H1 (cell line): ENCODE results near the gene PCBP2. TPM values are rescaled to one million over a fixed set of nuclear protein-coding genes. Genes with fewer than 3 reads are reported as not detected.

Source experiments
- CTCF ChIA-PET: fragments of 300-600 bp; sonication (Branson Sonifier 250); formaldehyde crosslinking; loops from one replicate; lab custom pipeline; 2021; ENCODE audit not compliant: partially characterized antibody; lab: Charles Lee
- POLR2A ChIA-PET: fragments of 300-600 bp; sonication (Branson Sonifier 250); formaldehyde crosslinking; loops from one replicate; lab custom pipeline; 2021; ENCODE audit warnings: inconsistent platforms; ENCODE audit not compliant: partially characterized antibody; lab: Charles Lee
- DNase-seq, 2 experiments: peaks; one replicate each; pipeline versions ENCODE4 v3.0.0 to v3.0.0-alpha.2; 2010 to 2022; ENCODE audit warnings: low spot score in 2 of 2, low read depth in 1 of 2, mixed read lengths in 1 of 2
- FAIRE-seq: peaks from 2 replicates; lab custom pipeline; 2011; peaks lifted over from hg19 to GRCh38; lab: Jason Lieb, UNC
- H2AFZ ChIP-seq: 2 replicates; pipeline ENCODE4 v1.8.1; 2012; ENCODE audit warnings: low read length, inconsistent platforms
- H2AK5ac ChIP-seq: 2 replicates; pipeline ENCODE4 v1.6.1; 2013; ENCODE audit warnings: low read depth, low read length
- H2BK120ac ChIP-seq: replicated peaks from 2 replicates; pipeline ENCODE3; 2013; ENCODE audit warnings: low read depth, low read length, inconsistent platforms
- H2BK12ac ChIP-seq: 2 replicates; pipeline ENCODE4 v1.6.1; 2013; ENCODE audit warnings: low read depth, low read length
- H2BK15ac ChIP-seq: 2 replicates; pipeline ENCODE4 v1.6.1; 2013; ENCODE audit warnings: low read length
- H2BK20ac ChIP-seq: 2 replicates; pipeline ENCODE4 v1.6.1; 2013; ENCODE audit warnings: low read length
- H2BK5ac ChIP-seq: 2 replicates; pipeline ENCODE4 v1.6.1; 2013; ENCODE audit warnings: low read depth, low read length
- H3K14ac ChIP-seq: 2 replicates; pipeline ENCODE4 v1.6.1; 2013; ENCODE audit warnings: inconsistent platforms; ENCODE audit not compliant: insufficient read length
- H3K18ac ChIP-seq: 2 replicates; pipeline ENCODE4 v1.6.1; 2013; ENCODE audit warnings: low read length; ENCODE audit errors: extremely low read depth
- H3K23ac ChIP-seq: 2 replicates; pipeline ENCODE4 v1.6.1; 2013; ENCODE audit warnings: inconsistent platforms; ENCODE audit not compliant: insufficient read length
- H3K23me2 ChIP-seq: 2 replicates; pipeline ENCODE4 v1.6.1; 2013; ENCODE audit warnings: low read depth, low read length
- H3K27ac ChIP-seq: 2 replicates; pipeline ENCODE4 v1.6.1; 2011; ENCODE audit warnings: low read depth, low read length, inconsistent platforms
- H3K27me3 ChIP-seq, 4 experiments: replicated peaks in 1 of 4; 1 replicate in 1 of 4; 2 replicates in 3 of 4; pipeline versions ENCODE4 v1.6.1 to v1.8.1; 2011 to 2013; ENCODE audit warnings: low read length in 3 of 4, mild to moderate bottlenecking in 3 of 4, inconsistent platforms in 2 of 4, mixed read lengths in 2 of 4, moderate library complexity in 1 of 4; ENCODE audit not compliant: control insufficient read depth in 3 of 4, insufficient read depth in 3 of 4; ENCODE audit errors: extremely low read depth in 1 of 4
- H3K36me3 ChIP-seq, 4 experiments: 2 replicates each; pipeline versions ENCODE4 v1.6.1 to v1.8.1; 2011 to 2013; ENCODE audit warnings: mild to moderate bottlenecking in 4 of 4, low read length in 3 of 4, moderate library complexity in 2 of 4, control low read depth in 1 of 4, inconsistent platforms in 1 of 4; ENCODE audit not compliant: insufficient read depth in 4 of 4, control insufficient read depth in 2 of 4
- H3K4ac ChIP-seq: replicated peaks from 2 replicates; pipeline ENCODE3; 2013; ENCODE audit warnings: low read length, low read depth, mixed read lengths, inconsistent platforms; ENCODE audit not compliant: insufficient read length
- H3K4me1 ChIP-seq, 4 experiments: replicated peaks in 1 of 4; 1 replicate in 1 of 4; 2 replicates in 3 of 4; pipeline versions ENCODE4 v1.6.1 to v1.8.1; 2011 to 2013; ENCODE audit warnings: low read length in 3 of 4, inconsistent platforms in 2 of 4, mixed read lengths in 1 of 4; ENCODE audit not compliant: insufficient read depth in 4 of 4, control insufficient read depth in 3 of 4
- H3K4me2 ChIP-seq, 2 experiments: 2 replicates each; pipeline versions ENCODE4 v1.6.1 to v1.8.1; 2011 to 2013; ENCODE audit warnings: low read depth in 2 of 2, low read length in 2 of 2, control low read depth in 1 of 2, inconsistent platforms in 1 of 2, mild to moderate bottlenecking in 1 of 2; ENCODE audit not compliant: insufficient read depth in 1 of 2
- H3K4me3 ChIP-seq, 4 experiments: fragments of 200-600, 300-600 bp in 1 of 4; sonication (generic), shearing (Covaris generic), sonication (Bioruptor Twin) in 1 of 4; 2 replicates each; pipeline versions ENCODE4 v1.5.1 to v1.8.1; 2011 to 2016; ENCODE audit warnings: low read length in 4 of 4, low read depth in 3 of 4, control low read depth in 2 of 4, inconsistent platforms in 2 of 4, mild to moderate bottlenecking in 2 of 4, mixed read lengths in 1 of 4, moderate library complexity in 1 of 4; ENCODE audit not compliant: insufficient read depth in 2 of 4; ENCODE audit errors: extremely low read depth in 1 of 4
- H3K56ac ChIP-seq: replicated peaks from 2 replicates; pipeline ENCODE3; 2013; ENCODE audit warnings: low read depth, mild to moderate bottlenecking, mixed read lengths, low read length, inconsistent platforms; ENCODE audit not compliant: insufficient read length
- H3K79me1 ChIP-seq: 2 replicates; pipeline ENCODE4 v1.6.1; 2013; ENCODE audit warnings: low read depth, low read length, control low read depth
- H3K79me2 ChIP-seq, 2 experiments: 2 replicates each; pipeline versions ENCODE4 v1.6.1 to v1.8.1; 2012 to 2013; ENCODE audit warnings: low read length in 2 of 2, mild to moderate bottlenecking in 2 of 2, inconsistent platforms in 1 of 2; ENCODE audit not compliant: insufficient read depth in 2 of 2, control insufficient read depth in 1 of 2
- H3K9ac ChIP-seq, 4 experiments: replicated peaks in 1 of 4; 1 replicate in 1 of 4; 2 replicates in 3 of 4; pipeline versions ENCODE4 v1.6.1 to v1.8.1; 2011 to 2013; ENCODE audit warnings: low read depth in 3 of 4, low read length in 3 of 4, control low read depth in 2 of 4, mild to moderate bottlenecking in 2 of 4, moderate library complexity in 2 of 4, inconsistent platforms in 1 of 4; ENCODE audit errors: extremely low read depth in 1 of 4
- H3K9me3 ChIP-seq, 2 experiments: 2 replicates each; pipeline versions ENCODE4 v1.6.1 to v1.8.1; 2012 to 2013; ENCODE audit warnings: mild to moderate bottlenecking in 2 of 2, moderate library complexity in 2 of 2, control low read depth in 1 of 2, inconsistent platforms in 1 of 2, low read depth in 1 of 2, low read length in 1 of 2, mixed read lengths in 1 of 2; ENCODE audit not compliant: insufficient read depth in 2 of 2
- H4K20me1 ChIP-seq, 2 experiments: replicated peaks in 1 of 2; 2 replicates each; pipeline versions ENCODE3 to v1.8.1; 2011 to 2013; ENCODE audit warnings: inconsistent platforms in 2 of 2, low read length in 2 of 2, mild to moderate bottlenecking in 1 of 2; ENCODE audit not compliant: insufficient read depth in 2 of 2, control insufficient read depth in 1 of 2
- H4K5ac ChIP-seq: 2 replicates; pipeline ENCODE4 v1.6.1; 2013; ENCODE audit warnings: low read length, low read depth, mixed read lengths, inconsistent platforms; ENCODE audit not compliant: insufficient read length
- H4K8ac ChIP-seq: 2 replicates; pipeline ENCODE4 v1.8.0; 2013; ENCODE audit warnings: mild to moderate bottlenecking, moderate library complexity, low read length, inconsistent platforms; ENCODE audit not compliant: insufficient read depth; ENCODE audit errors: extremely low read depth
- H4K91ac ChIP-seq: replicated peaks from 2 replicates; pipeline ENCODE3; 2013; ENCODE audit warnings: low read length, mixed read lengths, inconsistent platforms; ENCODE audit not compliant: insufficient read length
- BRCA1 ChIP-seq: IDR thresholded peaks from 2 replicates; pipeline ENCODE4 v1.6.1; 2012; ENCODE audit warnings: low read depth, low read length, improper control_type of control experiment
- CEBPB ChIP-seq: IDR thresholded peaks from 2 replicates; pipeline ENCODE4 v1.6.1; 2012; ENCODE audit warnings: low read depth, low read length
- CHD1 ChIP-seq: IDR thresholded peaks from 2 replicates; pipeline ENCODE4 v1.6.1; 2012; ENCODE audit warnings: low read depth, low read length, improper control_type of control experiment
- FOSL1 ChIP-seq: IDR thresholded peaks from 2 replicates; pipeline ENCODE4 v1.6.1; 2011; ENCODE audit warnings: mild to moderate bottlenecking, low read depth, low read length, moderate library complexity; ENCODE audit not compliant: insufficient read depth
- KDM4A ChIP-seq: IDR thresholded peaks from one replicate; pipeline ENCODE4 v1.7.1; 2012; ENCODE audit warnings: low read depth, mild to moderate bottlenecking, moderate library complexity, low read length, inconsistent platforms; ENCODE audit not compliant: severe bottlenecking
- KDM5A ChIP-seq: fragments of 200-600 bp; IDR thresholded peaks from 2 replicates; pipeline ENCODE4 v1.7.1; 2012; ENCODE audit warnings: mild to moderate bottlenecking, low read length, inconsistent platforms, mixed read lengths
- POLR2A ChIP-seq, 2 experiments: IDR thresholded peaks; 1 replicate in 1 of 2; 2 replicates in 1 of 2; pipeline ENCODE4 v1.6.1; 2011; ENCODE audit warnings: low read depth in 2 of 2, low read length in 2 of 2, mild to moderate bottlenecking in 2 of 2; ENCODE audit errors: control extremely low read depth in 1 of 2
- POU5F1 ChIP-seq: IDR thresholded peaks from 2 replicates; pipeline ENCODE4 v1.6.1; 2011; ENCODE audit warnings: low read depth, mild to moderate bottlenecking, low read length, moderate library complexity
- RAD21 ChIP-seq, 2 experiments: IDR thresholded peaks in 1 of 2; conservative IDR thresholded peaks in 1 of 2; 2 replicates each; pipeline ENCODE4 v1.6.1; 2011; ENCODE audit warnings: low read depth in 2 of 2, low read length in 2 of 2, improper control_type of control experiment in 1 of 2, inconsistent platforms in 1 of 2, mild to moderate bottlenecking in 1 of 2, moderate library complexity in 1 of 2
- RBBP5 ChIP-seq: IDR thresholded peaks from 2 replicates; pipeline ENCODE4 v1.7.1; 2012; ENCODE audit warnings: low read depth, mild to moderate bottlenecking, inconsistent platforms, low read length, moderate library complexity, borderline replicate concordance
- SP1 ChIP-seq: IDR thresholded peaks from 2 replicates; pipeline ENCODE4 v1.6.1; 2011; ENCODE audit warnings: low read depth, low read length
- SP4 ChIP-seq: IDR thresholded peaks from 2 replicates; pipeline ENCODE4 v1.6.1; 2012; ENCODE audit warnings: low read length, inconsistent platforms
- SRF ChIP-seq: IDR thresholded peaks from 2 replicates; pipeline ENCODE4 v1.6.1; 2011; ENCODE audit warnings: mild to moderate bottlenecking, low read depth, low read length, moderate library complexity
- WGBS, 2 experiments: shearing (Covaris generic) in 1 of 2; methylation state at CpG; one replicate each; pipeline versions ENCODE4 v1.1.6 to v1.1.7; 2013 to 2015; ENCODE audit warnings: low lambda C conversion rate in 2 of 2, mixed read lengths in 2 of 2, inconsistent platforms in 1 of 2, low coverage in 1 of 2, missing lambda C conversion rate in 1 of 2; ENCODE audit not compliant: insufficient replicate concordance in 2 of 2, insufficient coverage in 1 of 2, insufficient read length in 1 of 2; ENCODE audit errors: extremely low coverage in 1 of 2, missing lambda C conversion rate in 1 of 2; 5-methylcytosine and 5-hydroxymethylcytosine counted together
- polyA plus RNA-seq, 7 experiments: library from polyadenylated mRNA; depleted of rRNA in 3 of 7; stranded (reverse) in 5 of 7; unstranded in 2 of 7; fragments of >200 nt in 5 of 7; fragments of 200-250 nt in 2 of 7; gene quantifications; 1 replicate in 5 of 7; 2 replicates in 1 of 7; 4 replicates in 1 of 7; pipeline versions ENCODE4 v1.2.1 to v1.2.3, GENCODE V29; 2011 to 2013; ENCODE audit warnings: missing spikeins in 2 of 7, mixed read lengths in 2 of 7
- total RNA-seq: library from RNA; stranded (reverse); fragmentation: NEBNext Ultra II Directional; extraction: Animal tissue kit (Norgen Biotek cat#: 25700); gene quantifications from 2 replicates; pipeline ENCODE4 v1.2.1, GENCODE V29; 2021
- TF ChIP-seq, protein P1 (sequence below): IDR thresholded peaks from 2 replicates; pipeline ENCODE4 v1.6.1; 2011; ENCODE audit warnings: low read length, improper control_type of control experiment

PCBP2 gene
- total and polyA plus RNA-seq, 2 of the 8 experiments (the other 6 are each of a cell fraction or from before 2014, with no cell fraction given): 470 to 1,123 TPM

DNA sequence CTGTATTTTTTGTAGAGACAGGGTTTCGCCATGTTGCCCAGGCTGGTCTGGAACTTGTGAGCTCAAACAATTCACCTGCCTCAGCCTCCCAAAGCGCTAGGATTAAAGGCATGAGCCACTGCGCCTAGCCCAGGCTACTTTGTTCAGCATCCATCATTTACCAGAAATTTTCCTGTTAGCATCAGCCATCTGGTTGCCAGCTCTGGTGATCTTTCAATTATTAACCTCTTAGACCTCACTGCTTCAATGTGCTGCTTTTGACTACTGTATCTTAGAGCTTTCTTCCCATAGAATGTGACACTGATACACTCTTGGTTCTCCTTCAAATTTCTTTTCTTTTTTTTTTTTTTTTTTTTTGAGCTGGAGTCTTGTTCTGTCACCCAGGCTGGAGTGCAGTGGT is 33.7 kb upstream of the PCBP2 start:
- WGBS, 2 experiments: 96% methylated on average over 3 of the region's 3 CpGs; no CpG with 5 or more reads in 1 of the 2 experiments
- Histone ChIP-seq H3K56ac (no peak overlapping the region), H2BK15ac (no peak overlapping the region), H3K14ac (no peak overlapping the region), H3K18ac (no peak overlapping the region), H3K23ac (no peak overlapping the region), H4K91ac (no peak overlapping the region), H4K20me1 (peaks cover 0 to 2% of the 10 kb centered on the region in 2 experiments), H3K4me1 (peaks cover 0 to 5% (median 1%) of the 10 kb centered on the region in 4 experiments; a peak in 4 of 7 replicates), H3K79me2 (no peaks in the 10 kb centered on the region), H3K36me3 (peaks cover 0 to 10% (median 0%) of the 10 kb centered on the region in 4 experiments; a peak in 1 of 8 replicates), H3K9ac (no peak overlapping the region), H2BK5ac (no peak overlapping the region), H4K5ac (no peak overlapping the region), H3K27me3 (no peaks in the 10 kb centered on the region), H2AFZ (no peak overlapping the region), H3K23me2 (no peaks in the 10 kb centered on the region), H4K8ac (no peak overlapping the region), H3K4ac (no peak overlapping the region), H3K27ac (no peak overlapping the region), H2BK20ac (no peak overlapping the region), H3K4me2 (no peak overlapping the region), H2BK12ac (no peak overlapping the region), H2AK5ac (no peak overlapping the region), H2BK120ac (no peak overlapping the region), H3K4me3 (no peak overlapping the region), H3K79me1 (no peaks in the 10 kb centered on the region), H3K9me3 (no peaks in the 10 kb centered on the region)
- ChIA-PET POLR2A (interaction anchor here (1.0 to 2.0 kb wide), 3 partner anchors 14 to 93 kb away, joined by 3 to 5 read pairs (median 5); no protein-coding TSS in a partner anchor), CTCF (interaction anchor here (1.2 to 2.8 kb wide), 3 partner anchors 40 to 94 kb away, joined by 4 to 24 read pairs (median 6); no protein-coding TSS in a partner anchor)
- FAIRE-seq (no peak), DNase-seq (no peak)
- TF ChIP-seq POLR2A (IDR thresholded peaks at IDR 0.05; ENCODE audit: control extremely low read depth in 1 of 2, low read depth in 2 of 2, low read length in 2 of 2) (no peak), SP4 (no peak), RAD21 (IDR thresholded peaks at IDR 0.05 in 1 of 2, conservative IDR thresholded peaks at IDR 0.05 in 1 of 2; ENCODE audit: low read depth in 2 of 2, low read length in 2 of 2) (no peak), FOSL1 (no peak), KDM4A (no peak), SRF (no peak), POU5F1 (no peak), BRCA1 (no peak), RBBP5 (no peak), CEBPB (no peak), SP1 (no peak), KDM5A (no peak), CHD1 (no peak)
- TF ChIP-seq, protein P1, sequence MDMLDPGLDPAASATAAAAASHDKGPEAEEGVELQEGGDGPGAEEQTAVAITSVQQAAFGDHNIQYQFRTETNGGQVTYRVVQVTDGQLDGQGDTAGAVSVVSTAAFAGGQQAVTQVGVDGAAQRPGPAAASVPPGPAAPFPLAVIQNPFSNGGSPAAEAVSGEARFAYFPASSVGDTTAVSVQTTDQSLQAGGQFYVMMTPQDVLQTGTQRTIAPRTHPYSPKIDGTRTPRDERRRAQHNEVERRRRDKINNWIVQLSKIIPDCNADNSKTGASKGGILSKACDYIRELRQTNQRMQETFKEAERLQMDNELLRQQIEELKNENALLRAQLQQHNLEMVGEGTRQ: no peak
